ENCODE data around the gene NOTCH1. TPM values are rescaled to one million over a fixed set of nuclear protein-coding genes. Genes with fewer than 3 reads are reported as not detected.

Gene NOTCH1
- total and polyA plus RNA-seq, 5 donors from 2014 or later = 1.2 to 52.3 (median 1.6) TPM

DNA sequence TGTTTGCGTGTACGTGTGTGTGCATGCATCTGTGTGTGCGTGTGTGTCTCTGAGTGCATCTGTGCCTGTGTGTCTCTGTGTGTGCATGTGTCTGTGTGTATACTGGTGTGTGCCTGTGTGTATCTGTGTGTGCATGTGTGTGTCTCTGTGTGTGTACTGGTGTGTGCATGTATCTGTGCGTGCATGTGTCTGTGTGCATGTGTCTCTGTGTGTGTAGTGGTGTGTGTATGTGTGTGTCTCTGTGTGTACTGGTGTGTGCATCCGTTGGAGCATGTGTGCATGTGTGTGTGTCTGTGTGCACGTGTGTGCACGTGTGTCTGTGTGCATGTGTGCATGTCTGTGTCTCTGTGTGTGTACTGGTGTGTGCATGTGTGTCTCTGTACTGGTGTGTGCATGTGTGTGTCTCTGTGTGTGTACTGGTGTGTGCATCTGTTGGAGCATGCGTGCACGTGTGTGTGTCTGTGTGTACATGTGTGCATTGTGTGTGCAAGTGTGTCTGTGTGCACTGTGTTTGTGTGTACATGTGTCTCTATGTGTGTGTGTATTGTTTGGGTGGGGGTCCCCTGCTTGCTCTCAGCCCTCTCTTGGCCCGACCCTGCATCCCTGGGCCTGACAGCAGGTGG, 23.8 kb upstream of the NOTCH1 start:
- Histone ChIP-seq H3K27ac (ENCODE audit: insufficient read depth, low read length, poor library complexity, severe bottlenecking) (no peak overlapping the region), H3K4me1 (ENCODE audit: control insufficient read depth, insufficient read depth, low read length, poor library complexity, severe bottlenecking) (no peaks in the 10 kb centered on the region), H3K4me3 (ENCODE audit: low read depth, low read length) (no peak overlapping the region), H3K27me3 (ENCODE audit: control insufficient read depth, insufficient read depth, low read length) (no peaks in the 10 kb centered on the region), H3K9me3 (ENCODE audit: control insufficient read depth in 2 of 2, low read length in 2 of 2) (no peaks in the 10 kb centered on the region), H3K36me3 (ENCODE audit: control insufficient read depth, insufficient read depth, low read length) (no peaks in the 10 kb centered on the region)
- ATAC-seq (ENCODE audit: low read depth in 2 of 2) (no peak), DNase-seq (no peak)
- no peaks in the 10 kb centered on the region for H3K9me3 Mint-ChIP-seq
- H3K4me3 Mint-ChIP-seq = no peak overlapping the region
- H3K36me3 Mint-ChIP-seq = no peaks in the 10 kb centered on the region
- H3K27ac Mint-ChIP-seq = peak overlapping the region in 1 of 3 donors; percentile 10
- H3K27me3 Mint-ChIP-seq = no peaks in the 10 kb centered on the region
- no peaks in the 10 kb centered on the region for H3K4me1 Mint-ChIP-seq

DNA sequence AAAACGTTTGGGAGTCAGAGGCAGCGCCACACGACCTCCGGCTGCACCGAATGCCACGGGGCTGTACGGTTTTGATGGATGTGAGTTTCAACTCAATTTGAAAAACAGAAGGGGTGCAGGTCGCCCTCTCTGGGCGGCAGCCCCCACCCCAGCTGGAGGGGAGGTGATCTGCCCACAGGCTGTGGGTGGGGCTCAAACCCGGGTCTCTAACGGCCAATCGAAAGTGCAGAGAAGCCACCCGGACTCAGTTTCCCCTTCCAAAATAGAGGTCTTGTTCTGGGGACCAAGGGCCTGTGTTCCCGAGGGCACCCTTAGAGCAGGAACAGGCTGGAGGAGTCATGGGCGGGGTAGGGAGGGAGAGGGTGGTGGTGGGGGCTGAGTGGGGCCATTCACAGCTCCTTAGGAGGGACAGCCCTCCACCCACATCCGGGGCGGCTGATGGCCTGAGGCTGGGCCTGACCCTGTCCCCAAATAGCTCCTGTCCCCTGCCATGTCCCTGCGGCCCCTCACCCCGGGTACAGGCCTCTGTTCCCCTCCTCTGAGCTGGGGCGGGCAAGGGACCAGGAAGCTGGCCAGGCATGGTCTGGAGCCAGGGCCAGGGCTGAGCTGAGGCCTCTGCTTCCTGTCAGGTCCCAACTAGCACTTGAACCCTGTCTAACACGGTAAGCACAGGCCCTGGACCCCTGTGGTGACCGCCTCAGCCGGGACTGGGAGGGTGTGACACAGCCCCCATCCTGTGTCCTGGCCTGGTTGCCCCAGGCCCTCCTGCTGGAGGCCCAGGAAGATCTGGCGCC, 22.6 kb upstream of the NOTCH1 start:
- no peak for ATAC-seq (ENCODE audit: low read depth in 2 of 2)
- no peaks in the 10 kb centered on the region for H3K4me1 ChIP-seq (ENCODE audit: control insufficient read depth, insufficient read depth, low read length, poor library complexity, severe bottlenecking)
- H3K4me3 Mint-ChIP-seq = no peak overlapping the region
- DNase-seq = no peak
- H3K36me3 ChIP-seq (ENCODE audit: control insufficient read depth, insufficient read depth, low read length) = no peaks in the 10 kb centered on the region
- H3K27ac ChIP-seq (ENCODE audit: insufficient read depth, low read length, poor library complexity, severe bottlenecking) = no peak overlapping the region
- no peaks in the 10 kb centered on the region for H3K4me1 Mint-ChIP-seq
- H3K9me3 Mint-ChIP-seq = no peaks in the 10 kb centered on the region
- no peaks in the 10 kb centered on the region for H3K9me3 ChIP-seq (ENCODE audit: control insufficient read depth in 2 of 2, low read length in 2 of 2)
- H3K27me3 Mint-ChIP-seq = no peaks in the 10 kb centered on the region
- H3K4me3 ChIP-seq (ENCODE audit: low read depth, low read length) = no peak overlapping the region
- no peaks in the 10 kb centered on the region for H3K36me3 Mint-ChIP-seq
- H3K27me3 ChIP-seq (ENCODE audit: control insufficient read depth, insufficient read depth, low read length) = no peaks in the 10 kb centered on the region
- H3K27ac Mint-ChIP-seq = peak overlapping the region in 1 of 3 donors; percentile 10

DNA sequence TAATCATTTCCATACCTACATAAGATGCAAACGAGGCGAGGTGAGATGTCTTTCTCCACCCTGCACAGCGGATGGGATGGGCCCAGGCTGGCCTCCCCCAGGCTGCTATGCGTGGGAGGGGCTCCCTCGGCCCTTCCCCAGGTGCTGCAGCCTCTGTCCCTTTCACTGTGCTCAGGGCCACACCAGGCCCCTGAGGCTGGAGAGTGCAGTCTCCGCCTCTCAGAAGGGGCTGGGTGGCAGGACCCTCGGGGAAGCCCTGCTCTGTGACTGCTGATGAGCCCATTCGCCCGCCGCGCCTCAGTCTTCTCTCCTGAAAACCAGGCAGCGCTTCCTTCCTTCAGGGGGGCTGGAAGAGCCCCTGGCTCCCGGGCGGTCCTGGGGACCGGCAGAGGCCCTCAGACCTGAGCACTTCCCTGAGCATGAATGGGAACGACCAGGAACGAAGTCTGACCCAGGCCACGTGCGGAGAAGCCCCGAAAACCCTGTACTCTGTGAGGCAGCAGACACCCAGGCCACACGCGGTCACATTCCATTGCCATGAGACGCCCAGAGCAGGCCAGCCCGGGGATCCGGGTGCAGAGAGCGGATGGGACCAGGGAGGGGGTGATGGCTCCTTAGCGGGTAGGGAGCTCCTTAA, 21.9 kb upstream of the NOTCH1 start:
- DNase-seq (no peak), ATAC-seq (ENCODE audit: low read depth in 2 of 2) (no peak)
- no peaks in the 10 kb centered on the region for H3K4me1 Mint-ChIP-seq
- no peak overlapping the region for H3K4me3 Mint-ChIP-seq
- Histone ChIP-seq H3K4me1 (ENCODE audit: control insufficient read depth, insufficient read depth, low read length, poor library complexity, severe bottlenecking) (no peaks in the 10 kb centered on the region), H3K4me3 (ENCODE audit: low read depth, low read length) (no peak overlapping the region), H3K27me3 (ENCODE audit: control insufficient read depth, insufficient read depth, low read length) (no peaks in the 10 kb centered on the region), H3K27ac (ENCODE audit: insufficient read depth, low read length, poor library complexity, severe bottlenecking) (no peak overlapping the region), H3K36me3 (ENCODE audit: control insufficient read depth, insufficient read depth, low read length) (no peaks in the 10 kb centered on the region), H3K9me3 (ENCODE audit: control insufficient read depth in 2 of 2, low read length in 2 of 2) (no peaks in the 10 kb centered on the region)
- no peaks in the 10 kb centered on the region for H3K9me3 Mint-ChIP-seq
- H3K36me3 Mint-ChIP-seq = no peaks in the 10 kb centered on the region
- H3K27ac Mint-ChIP-seq = no peak overlapping the region
- no peaks in the 10 kb centered on the region for H3K27me3 Mint-ChIP-seq

DNA sequence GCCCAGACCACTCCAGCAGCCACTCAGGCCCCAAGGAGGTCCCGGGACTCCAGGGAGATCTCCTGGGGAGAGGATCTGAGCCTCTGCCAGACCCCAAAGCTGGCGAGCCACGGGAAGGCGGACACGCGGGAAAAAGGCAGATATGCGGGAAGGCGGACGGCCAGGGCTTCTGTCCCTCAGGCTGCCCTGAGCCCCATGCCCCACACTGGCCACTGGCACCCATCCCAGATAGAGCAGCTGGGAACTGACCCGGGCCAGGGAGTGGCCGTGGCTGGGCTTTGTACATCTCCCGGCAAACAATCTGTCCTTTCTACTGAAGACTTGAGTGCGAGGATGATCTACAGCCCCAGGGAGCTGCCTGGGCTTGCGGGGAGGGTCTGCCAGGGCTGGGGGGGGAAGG, 21.1 kb upstream of the NOTCH1 start:
- no peaks in the 10 kb centered on the region for H3K36me3 ChIP-seq (ENCODE audit: control insufficient read depth, insufficient read depth, low read length)
- no peak overlapping the region for H3K4me3 ChIP-seq (ENCODE audit: low read depth, low read length)
- H3K27me3 ChIP-seq (ENCODE audit: control insufficient read depth, insufficient read depth, low read length) = no peaks in the 10 kb centered on the region
- H3K27ac ChIP-seq (ENCODE audit: insufficient read depth, low read length, poor library complexity, severe bottlenecking) = no peak overlapping the region
- Mint-ChIP-seq H3K4me1 (no peaks in the 10 kb centered on the region), H3K4me3 (no peak overlapping the region), H3K27ac (no peak overlapping the region), H3K27me3 (no peaks in the 10 kb centered on the region), H3K36me3 (no peaks in the 10 kb centered on the region), H3K9me3 (no peaks in the 10 kb centered on the region)
- H3K9me3 ChIP-seq (ENCODE audit: control insufficient read depth in 2 of 2, low read length in 2 of 2) = no peaks in the 10 kb centered on the region
- ATAC-seq (ENCODE audit: low read depth in 2 of 2) (no peak), DNase-seq (no peak)
- no peaks in the 10 kb centered on the region for H3K4me1 ChIP-seq (ENCODE audit: control insufficient read depth, insufficient read depth, low read length, poor library complexity, severe bottlenecking)

DNA sequence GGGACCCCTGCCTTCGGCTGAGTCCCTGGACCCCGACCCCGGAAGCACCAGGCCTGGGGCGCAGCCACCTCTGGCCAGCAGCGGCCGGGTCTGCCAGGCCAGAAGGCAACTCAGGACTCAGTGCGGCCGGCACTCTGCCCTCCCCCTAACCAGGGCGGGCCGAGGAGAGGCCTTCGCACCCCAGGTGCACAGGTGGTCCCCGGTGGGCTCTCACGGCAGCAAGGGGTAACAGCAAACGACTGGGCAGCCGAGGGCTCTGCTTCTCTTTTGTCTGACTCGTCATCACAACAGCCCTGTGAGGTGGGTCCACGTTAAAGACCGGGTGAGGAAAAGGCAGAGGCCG, 20.7 kb upstream of the NOTCH1 start:
- H3K9me3 Mint-ChIP-seq = no peaks in the 10 kb centered on the region
- no peaks in the 10 kb centered on the region for H3K4me1 Mint-ChIP-seq
- no peaks in the 10 kb centered on the region for H3K9me3 ChIP-seq (ENCODE audit: control insufficient read depth in 2 of 2, low read length in 2 of 2)
- no peak overlapping the region for H3K27ac ChIP-seq (ENCODE audit: insufficient read depth, low read length, poor library complexity, severe bottlenecking)
- H3K4me3 Mint-ChIP-seq = no peak overlapping the region
- no peaks in the 10 kb centered on the region for H3K36me3 Mint-ChIP-seq
- no peaks in the 10 kb centered on the region for H3K27me3 ChIP-seq (ENCODE audit: control insufficient read depth, insufficient read depth, low read length)
- no peak for DNase-seq
- ATAC-seq (ENCODE audit: low read depth in 2 of 2) = no peak
- H3K27me3 Mint-ChIP-seq = no peaks in the 10 kb centered on the region
- no peak overlapping the region for H3K27ac Mint-ChIP-seq
- H3K4me3 ChIP-seq (ENCODE audit: low read depth, low read length) = no peak overlapping the region
- no peaks in the 10 kb centered on the region for H3K4me1 ChIP-seq (ENCODE audit: control insufficient read depth, insufficient read depth, low read length, poor library complexity, severe bottlenecking)
- no peaks in the 10 kb centered on the region for H3K36me3 ChIP-seq (ENCODE audit: control insufficient read depth, insufficient read depth, low read length)

DNA sequence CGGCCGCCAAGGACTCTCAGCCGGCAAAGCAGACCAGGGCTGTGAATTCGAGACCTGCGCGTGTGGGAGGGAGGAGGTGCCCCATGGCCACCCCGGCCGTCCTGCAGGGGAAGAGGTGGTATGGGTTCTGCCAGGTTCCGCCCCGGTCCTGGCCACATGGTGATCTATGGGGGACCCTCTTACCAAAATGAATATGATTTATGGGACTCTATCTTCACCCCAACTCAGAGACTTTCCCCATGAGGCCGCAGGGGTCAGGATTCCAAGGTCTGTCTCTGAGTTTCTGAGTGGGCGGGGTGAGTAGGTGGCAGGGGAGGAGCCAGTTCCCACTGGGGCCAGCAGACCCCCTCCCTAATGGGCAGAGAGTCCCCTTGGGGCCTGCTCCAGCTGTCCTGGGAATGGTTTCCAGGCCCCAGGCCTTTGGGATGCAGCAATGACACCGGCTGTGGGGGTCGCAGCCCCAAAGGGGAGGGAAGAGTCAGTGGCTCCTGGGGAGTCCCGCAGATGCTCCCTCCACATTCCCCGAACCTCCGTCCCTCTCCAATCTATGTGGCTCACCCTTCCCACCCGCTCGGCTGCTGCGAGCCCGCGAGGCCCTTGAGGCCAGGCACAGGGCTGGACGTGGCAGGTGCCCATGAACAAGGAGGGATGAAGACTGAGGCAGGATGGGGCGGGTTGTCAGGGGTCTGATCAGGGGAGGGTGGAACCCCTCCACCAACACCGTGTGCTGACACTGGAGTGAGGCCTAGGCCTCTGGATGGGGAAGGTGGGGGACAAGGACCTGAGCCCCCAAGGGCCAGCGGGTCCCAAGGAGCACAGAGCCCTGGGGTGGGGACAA, 20.1 kb upstream of the NOTCH1 start:
- no peaks in the 10 kb centered on the region for H3K27me3 Mint-ChIP-seq
- H3K27ac Mint-ChIP-seq = no peak overlapping the region
- DNase-seq = no peak
- H3K9me3 Mint-ChIP-seq = no peaks in the 10 kb centered on the region
- Histone ChIP-seq H3K27me3 (ENCODE audit: control insufficient read depth, insufficient read depth, low read length) (no peaks in the 10 kb centered on the region), H3K36me3 (ENCODE audit: control insufficient read depth, insufficient read depth, low read length) (no peaks in the 10 kb centered on the region), H3K4me1 (ENCODE audit: control insufficient read depth, insufficient read depth, low read length, poor library complexity, severe bottlenecking) (no peaks in the 10 kb centered on the region), H3K4me3 (ENCODE audit: low read depth, low read length) (no peak overlapping the region), H3K27ac (ENCODE audit: insufficient read depth, low read length, poor library complexity, severe bottlenecking) (no peak overlapping the region), H3K9me3 (ENCODE audit: control insufficient read depth in 2 of 2, low read length in 2 of 2) (no peaks in the 10 kb centered on the region)
- H3K4me3 Mint-ChIP-seq = no peak overlapping the region
- ATAC-seq (ENCODE audit: low read depth in 2 of 2) = no peak
- H3K36me3 Mint-ChIP-seq = no peaks in the 10 kb centered on the region
- no peaks in the 10 kb centered on the region for H3K4me1 Mint-ChIP-seq

DNA sequence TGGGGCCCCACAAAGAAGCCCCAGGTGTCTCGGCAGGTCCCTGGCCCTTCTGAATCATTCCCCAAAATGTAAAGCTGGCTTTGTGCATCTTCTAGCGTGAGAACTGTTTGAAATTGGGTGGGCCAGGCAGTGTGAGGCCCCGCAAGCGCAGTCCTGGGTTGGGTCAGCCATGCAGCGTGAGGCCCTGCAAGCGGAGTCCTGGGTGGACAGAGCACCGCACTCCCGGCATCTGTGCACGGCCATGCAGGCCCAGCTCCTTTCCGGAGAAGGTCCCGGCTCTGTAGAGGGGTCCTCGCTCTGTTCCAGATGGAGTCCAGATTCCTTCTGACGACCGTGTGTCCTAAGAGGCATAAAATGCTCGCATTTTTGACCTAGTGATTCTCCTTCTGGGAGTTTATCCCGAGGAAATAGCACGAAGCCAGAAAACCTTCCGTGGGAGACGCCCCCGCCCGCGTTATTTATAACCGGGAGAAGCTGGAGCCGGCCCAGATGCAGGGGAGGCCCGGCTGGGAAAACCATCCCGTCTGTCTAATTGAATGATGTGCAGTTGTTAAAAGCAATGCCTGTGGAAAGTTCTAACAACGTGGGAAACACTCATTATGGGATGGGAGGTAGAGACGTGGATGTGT, 19.4 kb upstream of the NOTCH1 start:
- no peaks in the 10 kb centered on the region for H3K36me3 ChIP-seq (ENCODE audit: control insufficient read depth, insufficient read depth, low read length)
- no peaks in the 10 kb centered on the region for H3K27me3 ChIP-seq (ENCODE audit: control insufficient read depth, insufficient read depth, low read length)
- H3K27ac Mint-ChIP-seq = no peak overlapping the region
- no peaks in the 10 kb centered on the region for H3K9me3 ChIP-seq (ENCODE audit: control insufficient read depth in 2 of 2, low read length in 2 of 2)
- no peak overlapping the region for H3K4me3 Mint-ChIP-seq
- DNase-seq (no peak), ATAC-seq (ENCODE audit: low read depth in 2 of 2) (no peak)
- H3K27me3 Mint-ChIP-seq = no peaks in the 10 kb centered on the region
- H3K9me3 Mint-ChIP-seq = no peaks in the 10 kb centered on the region
- H3K36me3 Mint-ChIP-seq = no peaks in the 10 kb centered on the region
- no peaks in the 10 kb centered on the region for H3K4me1 ChIP-seq (ENCODE audit: control insufficient read depth, insufficient read depth, low read length, poor library complexity, severe bottlenecking)
- H3K4me1 Mint-ChIP-seq = no peaks in the 10 kb centered on the region
- H3K27ac ChIP-seq (ENCODE audit: insufficient read depth, low read length, poor library complexity, severe bottlenecking) = no peak overlapping the region
- no peak overlapping the region for H3K4me3 ChIP-seq (ENCODE audit: low read depth, low read length)
